ENCODE measurements around the gene RMI1. TPM values are rescaled to one million over a fixed set of nuclear protein-coding genes. Genes with fewer than 3 reads are reported as not detected.
"Not testable (repeated sequence)": the region's sequence is repeated elsewhere in the genome, so short reads cannot be mapped to it uniquely, and the experiment has no call there.

Gene RMI1
- total RNA-seq, 1 donor from 2014 or later, result 8.0 TPM

DNA sequence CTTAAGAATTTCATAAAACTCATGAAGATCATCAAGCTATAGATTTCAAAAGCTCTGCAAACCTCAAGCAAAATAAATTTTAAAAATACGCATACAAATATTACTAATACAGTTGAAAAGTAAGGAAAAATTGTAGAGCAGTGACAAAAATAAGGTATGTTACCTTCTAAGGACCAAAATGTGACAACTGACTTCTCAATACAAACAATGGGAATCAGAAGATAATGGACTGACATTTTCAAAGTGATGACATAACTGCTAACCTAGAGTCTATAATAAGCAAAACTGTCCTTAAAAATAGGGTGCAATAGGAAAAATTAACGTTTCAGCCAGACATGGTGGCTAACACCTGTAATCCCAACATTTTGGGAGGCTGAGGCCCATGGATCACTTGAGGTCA lies 27.1 kb downstream of the RMI1 start:
- DNase-seq, result no peak

- DNase-seq, result no peak
These were observed 43.5 kb downstream of the RMI1 start for GRCh38 chr9:84024041-84024575.

DNA sequence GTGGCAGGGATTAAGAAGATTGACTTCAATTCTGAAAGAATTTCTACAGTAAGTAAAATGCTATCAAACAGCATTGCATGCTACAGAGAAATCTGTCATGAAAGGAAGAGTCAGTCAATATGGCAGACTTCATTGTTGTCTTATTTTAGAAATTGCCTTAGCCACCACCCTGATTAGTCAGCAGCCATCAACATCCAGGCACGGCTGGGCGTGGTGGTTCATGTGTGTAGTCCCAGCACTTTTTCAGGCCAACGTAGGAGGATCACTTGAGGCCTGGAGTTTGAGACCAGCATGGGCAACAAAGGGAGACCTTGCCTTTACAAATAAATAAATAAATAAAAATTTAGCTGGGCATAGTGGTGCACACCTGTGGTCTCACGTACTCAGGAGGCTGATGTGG lies 46.6 kb downstream of the RMI1 start:
- no peak for DNase-seq

DNA sequence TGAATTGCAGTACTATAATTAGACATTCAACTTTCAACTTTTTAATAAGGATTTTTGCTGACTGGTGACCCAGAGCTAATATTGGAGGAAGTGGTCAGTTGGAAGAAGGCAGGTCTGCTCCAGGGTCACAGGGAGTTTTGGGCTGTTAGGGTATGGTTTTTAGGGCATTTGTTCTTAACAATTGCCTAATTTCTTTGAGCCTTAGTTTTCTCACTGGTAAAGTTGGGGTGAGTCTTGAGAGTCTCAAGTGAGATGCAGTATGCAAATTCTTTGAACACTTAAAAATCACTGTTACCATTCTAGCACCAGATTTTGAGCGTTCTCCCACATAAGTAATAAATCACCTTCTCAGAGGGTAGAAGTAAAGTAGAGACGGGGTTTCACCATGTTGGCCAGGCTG lies 50.9 kb downstream of the RMI1 start:
- DNase-seq, result no peak

GRCh38 chr9:84041857-84042256 lies 61.3 kb downstream of the RMI1 start:
- not testable (repeated sequence) for DNase-seq

DNA sequence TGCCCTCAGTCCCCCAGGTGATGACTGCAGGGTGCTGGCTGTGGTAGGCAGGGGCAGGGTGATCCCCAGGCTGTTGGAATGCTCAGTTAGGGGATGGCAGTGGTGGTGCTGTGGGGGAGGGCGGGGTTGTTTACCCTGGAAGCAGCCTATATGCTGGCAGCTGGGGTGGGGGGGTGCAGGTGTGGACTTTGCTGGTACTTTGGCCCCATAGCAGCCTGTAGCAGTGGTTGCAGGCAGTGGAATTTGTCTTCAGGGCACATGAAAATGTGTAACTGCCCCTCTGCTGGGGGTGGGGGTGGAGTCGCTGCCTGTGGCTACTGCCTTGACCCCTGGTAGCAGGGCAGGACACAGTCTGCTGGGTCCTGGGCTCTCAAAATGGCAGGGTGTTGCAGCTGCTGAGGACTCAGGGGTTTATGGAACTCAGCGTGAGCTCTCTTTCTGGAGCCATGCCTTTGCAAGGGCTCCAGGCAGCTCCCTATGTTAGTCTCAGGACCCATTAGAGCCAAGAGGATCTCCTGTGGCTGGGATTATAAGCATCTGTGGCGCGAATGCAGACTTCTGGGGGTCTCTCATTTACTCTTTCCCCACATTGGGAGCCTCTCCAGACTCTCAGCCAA lies 65.0 kb downstream of the RMI1 start:
- DNase-seq, result no peak

Other genes starting within 250 kb of the RMI1 start
- 2.6 and 4.3 TPM in 2 replicates for gene GKAP1, start 163.0 kb upstream of the RMI1 start, total RNA-seq
- 2.7 and 4.4 TPM in 2 replicates for gene KIF27, start 59.4 kb upstream of the RMI1 start, total RNA-seq
- gene HNRNPK, start 590 bp upstream of the RMI1 start, total RNA-seq, result 685 and 950 TPM in 2 replicates

All from dermis blood vessel endothelial cell (primary cell).